A204.1 (cell line): ENCODE data around the gene ANKRD42.
"Not testable (repeated sequence)": the region's sequence is repeated elsewhere in the genome, so short reads cannot be mapped to it uniquely, and the experiment has no call there.

Source experiments
- FAIRE-seq: peaks from 2 replicates; lab custom pipeline; 2012; peaks lifted over from hg19 to GRCh38; lab: Jason Lieb, UNC

ANKRD42 gene

DNA sequence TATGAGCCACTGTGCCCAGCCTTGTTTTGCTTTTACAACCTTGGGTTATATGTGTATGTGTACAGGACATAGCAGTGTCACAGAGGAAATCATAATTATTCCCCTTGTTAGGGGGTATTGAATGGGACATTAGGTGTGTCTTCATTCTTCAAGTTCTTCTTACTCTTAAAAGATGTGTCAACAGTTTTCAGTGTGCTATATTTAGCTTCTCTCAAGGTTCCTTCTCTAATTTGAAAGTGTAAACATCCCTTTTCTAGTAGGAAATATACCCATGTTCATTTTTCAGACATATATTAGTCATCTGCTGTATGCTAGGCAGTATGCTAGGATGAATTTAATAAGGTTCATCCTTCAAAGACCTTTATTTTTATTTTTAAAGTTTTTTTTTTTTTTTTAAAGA lies 19.5 kb upstream of the ANKRD42 start:
- FAIRE-seq: no peak

DNA sequence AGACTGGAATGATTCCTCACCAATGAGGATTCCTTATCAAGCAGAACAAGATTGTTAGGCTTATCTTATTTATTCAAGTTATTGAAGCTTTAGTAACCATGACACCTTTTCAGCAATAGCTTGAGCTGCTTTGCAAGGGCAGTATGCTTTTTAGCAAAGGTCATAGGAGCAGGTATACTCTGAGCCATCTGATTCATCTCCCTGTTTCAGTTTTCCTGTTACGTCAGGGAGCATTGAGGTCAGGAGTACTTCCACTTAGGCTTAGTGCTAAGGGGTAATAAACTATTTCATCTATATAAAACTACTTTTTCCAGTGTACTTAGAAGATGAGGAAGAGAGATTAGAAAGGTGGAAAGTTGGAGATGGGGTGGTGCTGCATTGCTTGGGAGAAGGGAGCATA lies 17.7 kb upstream of the ANKRD42 start:
- FAIRE-seq: no peak

DNA sequence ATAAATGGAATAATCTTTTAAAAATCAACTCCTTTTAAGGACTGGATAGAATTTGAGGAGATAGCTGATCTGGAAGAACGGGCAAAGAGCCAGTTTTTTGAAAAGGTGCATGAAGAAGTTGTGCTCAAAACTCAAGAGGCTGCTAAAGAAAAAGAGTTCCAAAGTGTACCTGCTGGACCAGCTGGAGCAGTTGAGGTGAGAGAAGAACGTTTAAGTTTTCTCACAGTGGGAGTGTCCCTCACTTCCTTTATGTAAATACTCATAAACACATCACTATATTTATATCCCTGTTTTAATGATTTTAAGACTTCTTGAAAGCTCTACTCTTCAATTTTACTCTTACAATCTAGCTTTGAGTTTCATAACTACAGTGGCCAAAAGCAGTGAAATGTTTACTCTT lies 11.7 kb upstream of the ANKRD42 start:
- FAIRE-seq: no peak

DNA sequence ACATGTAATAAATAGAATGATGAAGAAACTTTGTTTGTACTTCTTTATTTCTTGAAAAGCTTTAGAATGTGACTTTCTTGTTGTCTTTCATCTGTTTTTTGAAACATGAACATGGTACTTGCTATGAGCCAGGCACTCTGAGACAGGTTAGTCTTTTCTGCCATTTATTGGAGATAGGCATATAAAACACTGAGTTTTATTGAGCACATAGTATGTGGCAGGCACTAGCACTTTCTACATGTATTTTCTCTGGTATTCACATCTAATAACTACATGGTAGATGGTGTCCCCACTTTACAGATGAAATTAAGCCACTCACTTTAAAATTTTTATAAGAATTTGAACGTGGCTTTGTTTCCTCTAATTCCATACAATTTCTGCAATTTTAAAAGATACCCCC lies 7.7 kb upstream of the ANKRD42 start:
- FAIRE-seq: no peak

DNA sequence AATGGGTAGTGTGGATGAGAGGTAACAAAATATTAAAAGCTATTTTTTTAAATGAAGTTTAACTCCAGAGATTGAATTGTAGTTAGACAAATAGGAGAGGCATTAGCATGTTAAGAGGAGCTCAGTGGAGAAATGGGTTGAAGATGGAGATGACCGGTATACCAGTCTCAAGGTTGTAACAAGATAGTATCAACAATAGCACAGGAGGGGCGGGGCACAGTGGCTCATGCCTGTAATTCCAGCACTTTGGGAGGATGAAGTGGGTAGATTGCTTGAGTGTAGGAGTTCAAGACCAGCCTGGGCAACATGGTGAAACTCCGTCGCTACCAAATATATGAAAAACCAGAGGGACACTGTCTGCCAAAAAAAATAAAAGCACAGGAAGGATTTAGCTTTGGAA lies 6.0 kb upstream of the ANKRD42 start:
- FAIRE-seq: no peak

DNA sequence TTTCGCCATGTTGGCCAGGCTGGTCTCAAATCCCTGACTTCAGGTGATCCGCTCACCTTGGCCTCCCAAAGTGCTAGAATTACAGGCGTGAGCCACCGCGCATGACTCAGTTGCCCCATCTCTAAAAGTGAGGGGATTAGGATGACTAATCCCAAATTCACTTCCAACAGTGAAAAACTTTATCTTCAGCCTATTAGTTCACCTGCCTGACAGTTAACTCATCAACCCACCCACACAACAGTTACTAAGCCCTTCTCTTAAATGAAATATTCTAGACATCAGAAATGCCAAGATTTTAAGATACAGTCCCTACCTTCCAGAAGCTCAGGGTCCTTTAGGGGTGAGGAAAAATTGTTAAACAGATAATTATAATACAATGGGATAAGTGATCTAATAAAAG lies 2.0 kb upstream of the ANKRD42 start:
- FAIRE-seq: no peak

DNA sequence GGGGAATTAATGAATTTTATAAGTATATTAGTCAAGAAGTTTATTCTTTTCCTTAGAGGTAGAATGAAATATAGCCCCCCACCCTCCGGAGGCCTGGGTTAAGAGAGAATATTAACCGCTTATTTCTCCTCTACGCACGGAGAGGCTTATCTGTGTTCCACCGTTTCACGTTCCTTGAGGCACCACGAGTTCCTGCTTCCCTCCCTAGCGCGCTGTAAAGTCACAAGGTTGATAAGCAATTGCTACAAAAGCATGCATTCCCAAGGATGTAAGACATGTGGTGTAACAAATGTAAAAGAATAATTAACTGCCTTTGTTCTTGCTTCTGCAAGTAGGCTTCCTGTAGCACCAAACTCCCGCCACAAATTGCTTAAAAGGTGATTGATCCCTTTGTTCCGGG lies 1.5 kb upstream of the ANKRD42 start:
- FAIRE-seq: no peak

DNA sequence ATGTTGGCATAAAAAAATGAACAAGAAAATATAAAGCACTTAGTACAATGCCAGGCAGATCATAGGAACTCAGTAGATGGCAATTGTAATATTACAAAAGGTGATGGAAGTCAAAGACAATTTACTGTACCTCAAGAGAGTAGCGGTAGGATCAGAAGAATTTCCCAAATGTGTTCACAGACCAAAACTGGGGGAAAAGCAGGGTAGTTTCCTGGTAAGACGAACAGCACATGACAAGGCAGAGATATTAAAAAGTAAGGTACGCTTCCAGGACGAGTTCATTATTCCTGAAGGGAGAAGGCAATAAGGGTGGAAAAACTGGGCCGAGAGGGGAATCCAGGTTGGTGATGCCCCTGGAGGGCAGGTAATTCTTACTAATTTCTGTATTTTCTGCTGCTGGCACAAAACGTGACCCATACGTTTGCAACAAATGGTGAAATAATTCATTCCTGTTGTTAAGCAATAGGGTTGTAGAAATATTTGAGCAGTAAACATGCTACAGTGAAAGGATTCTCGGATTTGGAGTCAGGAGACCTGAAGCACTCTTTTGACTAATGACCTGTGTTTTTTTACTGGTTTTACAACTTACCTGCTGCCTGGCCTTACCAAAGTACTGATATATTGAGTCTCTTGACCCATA lies 786 bp upstream of the ANKRD42 start:
- no peak for FAIRE-seq

DNA sequence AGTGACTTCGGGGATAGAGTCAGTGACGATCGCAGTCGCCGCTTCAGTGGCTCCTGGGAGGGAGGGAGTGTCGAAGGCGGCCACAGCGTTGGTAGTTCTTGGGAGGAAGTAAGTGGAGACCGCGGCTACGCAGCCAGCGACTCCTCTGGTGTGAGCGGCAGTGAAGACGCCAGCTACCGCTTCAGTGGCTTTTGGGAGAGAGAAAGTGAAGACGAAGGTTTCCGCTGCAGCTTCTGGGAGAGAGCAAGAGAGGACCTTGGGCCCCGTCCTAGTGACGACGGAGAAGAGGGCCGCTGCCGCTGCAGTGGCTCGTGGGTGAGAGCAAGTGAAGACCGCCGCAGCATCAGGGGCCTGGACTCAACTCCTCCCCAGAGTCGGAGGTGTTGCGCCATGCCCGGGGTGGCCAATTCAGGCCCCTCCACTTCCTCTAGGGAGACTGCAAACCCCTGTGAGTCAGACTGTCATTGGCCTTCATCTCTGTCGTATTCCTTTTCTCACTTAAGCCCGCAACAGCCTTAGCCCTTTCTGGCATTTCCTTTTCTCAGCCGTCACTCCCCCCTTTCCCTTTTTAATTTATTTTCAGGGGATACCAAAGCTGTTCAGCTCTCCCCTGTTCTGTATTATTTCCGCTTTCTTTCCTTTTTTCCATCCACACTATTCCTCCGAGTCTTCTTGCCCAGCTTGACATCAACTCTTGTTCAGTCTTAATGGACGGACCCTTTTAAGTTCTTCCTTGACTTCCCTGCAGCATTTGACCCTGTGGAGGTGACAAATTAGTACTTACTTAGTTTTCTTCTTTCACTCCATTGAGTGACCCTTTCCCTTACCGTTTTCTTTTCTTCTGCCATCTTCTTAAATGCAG lies 1.0 kb downstream of the ANKRD42 start:
- FAIRE-seq: no peak

DNA sequence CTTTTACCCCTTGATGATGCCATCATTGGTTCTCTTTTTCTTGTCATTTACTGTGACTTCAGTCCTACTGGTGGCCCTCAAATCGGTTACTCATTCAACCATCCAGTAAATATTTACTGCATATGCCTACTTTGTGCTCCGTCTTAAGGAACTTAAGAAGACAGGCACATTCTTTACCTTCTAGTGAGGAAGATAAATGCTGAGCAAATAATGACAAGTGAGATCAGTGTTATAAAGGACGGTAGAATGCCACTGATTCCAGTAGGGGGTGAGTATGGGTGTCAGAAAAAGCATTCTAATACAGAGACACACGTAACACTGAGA lies 1.6 kb downstream of the ANKRD42 start:
- no peak for FAIRE-seq

DNA sequence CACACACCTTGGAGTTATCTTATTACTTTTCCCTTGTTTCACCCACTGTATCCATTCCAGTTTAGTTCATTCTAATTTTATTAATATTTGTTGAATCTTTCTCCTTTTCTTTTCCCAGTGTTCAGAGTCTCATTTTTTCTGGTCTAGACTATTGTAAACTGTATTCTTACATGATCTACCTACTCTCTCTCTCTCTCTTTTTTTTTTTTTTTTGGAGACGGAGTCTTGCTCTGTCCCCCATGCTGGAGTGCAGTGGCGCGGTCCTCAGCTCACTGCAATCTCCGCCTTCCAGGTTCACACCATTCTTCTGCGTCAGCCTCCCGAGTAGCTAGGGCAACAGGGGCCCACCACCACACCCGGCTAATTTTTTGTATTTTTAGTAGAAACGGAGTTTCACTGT lies 2.1 kb downstream of the ANKRD42 start:
- no peak for FAIRE-seq

DNA sequence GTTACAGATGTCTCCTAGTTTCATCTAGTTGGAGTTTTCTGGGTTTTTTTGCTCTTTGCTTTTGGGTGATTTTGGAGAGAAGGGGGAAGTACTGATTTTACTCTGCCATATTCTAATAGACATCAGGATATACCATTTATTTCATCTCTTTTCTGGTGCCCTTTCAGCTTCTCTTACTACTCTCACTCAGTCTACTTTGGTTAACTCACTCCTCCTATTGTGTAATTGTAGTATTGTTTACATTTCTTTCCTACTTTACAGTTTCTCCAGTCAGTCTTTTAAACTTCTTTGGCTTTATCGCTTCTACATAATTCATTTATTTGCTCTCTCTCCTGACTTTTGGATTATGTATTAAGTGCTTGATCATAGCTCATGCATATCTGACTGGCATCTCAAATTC lies 6.5 kb downstream of the ANKRD42 start:
- FAIRE-seq: no peak

DNA sequence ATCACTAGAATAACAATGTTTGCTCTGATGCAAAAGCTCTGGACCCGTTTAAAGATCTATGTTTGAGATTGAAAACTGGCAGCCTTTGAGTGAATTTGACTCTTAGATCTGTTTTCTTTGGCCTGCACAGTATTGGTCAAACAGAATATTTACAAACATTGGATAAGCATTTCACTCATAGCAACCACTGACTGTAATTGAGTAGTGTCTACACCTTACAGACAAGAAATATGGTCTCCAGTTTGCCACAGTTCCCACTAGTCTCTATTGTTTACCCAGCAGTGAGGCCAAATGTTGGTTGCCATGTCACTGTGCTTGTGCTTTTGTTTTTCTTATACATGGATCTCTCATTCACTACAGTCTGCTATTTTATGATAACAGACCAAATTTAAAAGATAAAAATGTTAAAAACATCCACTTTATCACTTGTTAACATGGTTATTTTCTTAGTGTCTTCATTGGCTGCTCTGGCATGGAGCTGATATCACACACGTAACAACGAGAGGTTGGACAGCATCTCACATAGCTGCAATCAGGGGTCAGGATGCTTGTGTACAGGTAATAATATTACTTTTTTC lies 12.2 kb downstream of the ANKRD42 start:
- no peak for FAIRE-seq

DNA sequence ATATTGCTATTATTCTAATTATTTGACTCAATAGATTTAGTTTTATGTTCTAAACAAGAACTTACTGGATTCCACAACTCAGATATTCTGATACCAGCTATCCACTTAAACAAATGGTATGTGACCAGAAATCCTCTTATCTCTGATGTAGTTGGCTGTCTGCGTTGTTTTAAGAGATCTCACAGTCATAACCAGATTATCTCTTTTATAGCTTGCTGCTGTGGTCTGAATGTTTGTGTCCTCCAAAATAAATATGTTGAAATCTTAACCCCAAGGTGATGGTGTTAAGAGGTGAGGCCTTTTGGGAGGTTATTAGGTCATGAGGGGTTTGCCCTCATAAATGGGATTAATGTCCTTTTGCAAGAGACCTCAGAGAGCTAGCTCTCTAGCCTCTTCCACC lies 12.7 kb downstream of the ANKRD42 start:
- no peak for FAIRE-seq

DNA sequence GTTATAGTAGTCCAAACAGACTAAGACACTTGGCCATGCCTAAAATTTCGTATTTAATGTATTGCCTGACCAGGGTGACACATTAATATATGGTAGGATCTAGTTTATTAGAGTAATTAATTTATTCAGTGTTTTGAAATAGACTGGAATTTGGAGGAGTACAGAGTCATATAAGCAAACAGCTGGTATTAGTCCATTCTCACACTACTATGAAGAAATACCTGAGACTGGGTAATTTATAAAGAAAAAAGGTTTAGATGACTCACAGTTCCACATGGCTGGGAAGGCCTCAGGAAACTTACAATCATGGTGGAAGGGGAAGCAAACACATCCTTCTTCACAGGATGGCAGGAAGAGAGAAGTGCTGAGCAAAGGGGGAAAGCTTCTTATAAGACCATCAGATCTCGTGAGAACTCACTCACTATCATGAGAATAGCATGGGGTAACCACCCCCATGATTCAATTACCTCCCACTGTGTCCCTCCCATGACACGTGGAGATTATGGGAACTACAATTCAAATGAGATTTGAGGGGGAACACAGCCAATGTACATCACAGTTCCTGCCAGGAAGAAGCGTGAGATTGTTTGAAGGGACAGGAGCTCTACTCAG lies 13.4 kb downstream of the ANKRD42 start:
- not testable (repeated sequence) for FAIRE-seq

DNA sequence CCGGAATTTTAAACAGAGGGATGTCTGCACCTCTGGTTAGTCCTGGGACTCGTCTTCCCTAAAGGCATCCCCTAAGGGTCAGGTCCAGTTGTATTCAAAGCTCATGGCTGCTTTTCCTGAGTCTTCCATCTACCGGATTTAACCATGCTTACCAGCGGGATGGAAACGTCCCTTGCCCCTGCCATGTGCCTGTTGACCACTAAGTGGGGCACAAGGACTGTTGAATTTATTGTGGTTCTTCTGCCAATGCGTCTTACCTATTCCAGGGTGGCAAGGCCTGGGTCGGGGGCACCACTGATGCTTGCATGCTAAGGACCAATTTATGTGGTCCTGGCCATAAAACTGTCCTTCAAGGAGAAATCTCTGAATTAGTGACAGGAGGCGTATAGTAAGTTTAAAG lies 25.6 kb downstream of the ANKRD42 start:
- FAIRE-seq: no peak

DNA sequence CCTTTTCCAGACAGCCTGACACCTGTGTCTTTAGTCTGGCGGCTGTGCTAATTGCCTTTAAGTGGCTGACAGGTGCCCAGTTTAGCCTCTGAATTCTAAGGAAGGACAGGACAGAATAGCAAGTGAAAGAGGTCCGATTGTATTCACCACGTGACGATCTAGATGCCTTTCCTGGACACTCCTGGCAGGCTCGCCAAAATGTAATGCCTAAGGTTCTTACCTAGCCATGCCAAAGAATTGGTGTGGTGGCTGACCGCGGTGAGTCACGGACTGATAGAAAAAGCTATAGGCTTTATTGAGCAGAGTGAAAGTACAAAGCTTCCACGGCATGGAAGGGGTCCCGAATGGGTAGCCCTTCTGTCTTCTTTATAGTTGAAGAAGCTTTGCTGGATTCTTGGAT lies 26.7 kb downstream of the ANKRD42 start:
- FAIRE-seq: no peak

DNA sequence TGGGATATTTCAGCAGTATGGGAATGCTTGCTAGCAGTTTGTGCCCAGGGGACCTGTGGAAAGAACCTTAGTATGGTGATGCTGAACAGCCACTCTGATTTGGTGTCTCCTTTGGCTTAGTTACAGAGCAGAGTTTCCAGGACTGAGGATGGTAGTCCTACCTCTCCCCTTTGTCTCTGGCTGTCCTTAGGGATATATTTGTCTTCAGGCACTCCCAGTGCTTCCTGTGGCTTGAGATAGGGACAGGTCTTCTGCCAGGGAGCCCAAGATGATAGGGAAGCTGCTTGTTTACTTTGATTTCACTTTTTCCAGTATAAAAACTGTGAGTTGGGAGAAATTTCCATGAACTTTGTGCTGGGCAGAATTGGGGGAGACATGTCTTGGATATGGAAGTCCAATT lies 28.2 kb downstream of the ANKRD42 start:
- FAIRE-seq: no peak

DNA sequence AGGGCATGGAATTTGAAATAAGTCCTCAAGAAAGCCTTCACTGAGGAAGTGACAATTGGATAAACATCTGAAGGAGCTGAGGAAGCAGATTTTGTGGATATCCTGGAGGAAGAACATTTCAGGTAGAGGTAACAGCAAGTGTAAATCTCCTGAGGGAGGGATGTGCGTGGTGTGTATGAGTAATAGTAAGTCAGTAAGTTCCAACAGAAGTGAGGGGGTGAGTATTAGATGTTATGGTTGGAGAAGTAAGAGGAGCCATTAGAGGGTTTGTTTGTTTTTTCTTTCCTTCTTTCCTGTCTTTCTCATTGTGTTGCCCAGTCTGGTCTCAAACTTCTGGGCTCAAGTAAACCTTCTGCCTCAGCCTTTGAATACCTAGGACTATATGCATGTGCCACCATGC lies 29.0 kb downstream of the ANKRD42 start:
- no peak for FAIRE-seq

DNA sequence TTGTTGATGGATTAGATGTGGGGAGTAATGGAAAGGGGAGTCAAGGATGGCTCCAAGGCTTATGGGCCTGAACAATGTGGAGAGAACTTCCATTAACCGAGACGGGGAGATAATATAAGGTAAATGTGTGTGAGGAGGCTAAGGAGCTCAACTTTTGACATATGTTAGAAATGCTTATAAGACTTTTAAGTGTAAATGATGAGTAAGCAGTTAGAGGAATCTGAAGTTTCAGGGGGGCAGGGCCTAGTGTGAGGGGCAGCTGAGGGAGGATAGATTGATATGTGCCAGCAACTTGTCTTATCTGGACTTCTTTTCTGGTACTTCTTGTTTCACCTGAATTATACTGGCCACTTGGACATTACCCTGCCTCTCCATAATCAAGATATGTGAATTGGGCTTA lies 29.9 kb downstream of the ANKRD42 start:
- FAIRE-seq: no peak

DNA sequence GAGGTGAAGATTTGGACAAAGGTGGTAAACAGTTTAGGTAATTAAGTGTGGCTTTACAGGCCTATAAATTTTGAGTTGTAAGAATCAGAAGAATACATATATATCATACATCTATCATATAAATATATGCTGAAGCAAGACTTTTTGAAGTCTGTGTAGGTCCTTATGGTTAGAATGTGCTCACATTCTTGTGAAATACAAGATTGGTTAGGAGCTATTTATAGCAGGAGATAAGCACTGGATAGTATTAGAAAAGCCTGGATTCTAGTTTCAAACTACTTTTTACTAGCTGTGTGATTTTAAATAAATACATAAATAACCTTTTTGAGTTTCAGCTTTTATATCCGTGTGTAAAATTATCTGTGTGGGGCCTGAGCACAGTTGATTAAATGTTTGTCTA lies 42.3 kb downstream of the ANKRD42 start:
- no peak for FAIRE-seq

DNA sequence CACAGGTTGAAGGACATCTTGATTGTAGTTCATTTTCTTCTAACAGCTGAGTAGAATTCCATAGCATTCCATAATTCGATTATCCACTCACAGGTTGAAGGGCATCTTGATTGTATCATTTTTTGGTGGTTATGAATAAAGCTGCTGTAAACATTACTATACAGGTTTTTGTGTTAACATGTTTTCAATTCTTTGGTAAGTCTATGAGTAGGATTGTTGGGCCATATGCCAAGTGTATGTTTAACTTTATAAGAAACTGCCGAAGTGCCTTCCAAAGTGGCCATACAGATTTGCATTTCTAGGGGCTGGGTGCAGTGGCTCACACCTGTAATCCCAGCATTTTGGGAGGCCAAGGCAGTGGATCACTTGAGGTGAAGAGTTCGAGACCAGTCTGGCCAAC lies 44.6 kb downstream of the ANKRD42 start:
- no peak for FAIRE-seq

DNA sequence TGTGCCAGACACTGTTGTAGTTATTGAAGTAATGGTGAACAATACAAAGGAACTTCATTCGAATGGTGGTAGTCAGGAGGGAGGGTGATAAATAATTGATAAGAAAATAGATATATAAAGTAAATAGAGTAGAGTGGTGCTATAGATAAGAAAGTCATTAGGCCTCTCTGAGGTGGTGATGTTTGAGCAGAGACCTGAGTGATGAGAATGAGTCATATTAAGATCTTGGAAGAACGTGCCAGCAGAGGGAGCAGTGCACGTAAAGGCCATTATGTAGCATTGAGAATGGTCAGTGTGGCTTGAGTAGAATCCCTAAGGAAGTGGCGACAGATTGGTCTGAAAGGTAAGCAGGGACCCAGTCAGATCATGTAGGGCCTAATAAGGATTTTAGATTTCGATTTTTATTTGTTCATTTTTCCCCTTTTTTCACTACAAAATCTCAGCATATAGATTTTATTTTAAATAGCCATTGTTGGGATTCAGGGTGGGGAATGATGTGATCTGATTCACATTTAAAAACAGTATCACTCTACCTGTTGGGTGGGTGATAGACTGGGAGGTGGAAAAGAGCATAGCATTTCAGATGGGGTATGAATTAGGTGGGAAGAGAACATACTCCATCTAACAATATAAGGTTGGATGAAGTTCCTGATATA lies 47.9 kb downstream of the ANKRD42 start:
- peak; percentile 14 for FAIRE-seq
